B cell (primary cell): ENCODE results near the gene POU2AF1. TPM values are rescaled to one million over a fixed set of nuclear protein-coding genes. Genes with fewer than 3 reads are reported as not detected.
A peak's percentile ranks its signal among the peaks of the same experiment; 100 is the strongest.

ENCODE experiments used
- ATAC-seq: fragments of 200-7000 bp; cut with Tn5 transposase; one replicate; pipeline ENCODE4 v1.10.0; 2021; ENCODE audit warnings: low read depth, mild to moderate bottlenecking, moderate number of reproducible peaks, moderate library complexity
- CTCF ChIA-PET: fragments of 350-600 bp; sonication (Branson Sonifier 250); formaldehyde crosslinking; loops from one replicate; lab custom pipeline; 2021; ENCODE audit warnings: antibody characterized with exemption, inconsistent platforms; lab: Charles Lee
- POLR2A ChIA-PET: fragments of 350-600 bp; sonication (Branson Sonifier 250); formaldehyde crosslinking; loops from one replicate; lab custom pipeline; 2021; ENCODE audit warnings: antibody characterized with exemption; lab: Charles Lee
- DNase-seq: peaks from one replicate; pipeline ENCODE4 v3.0.0; 2013
- H2AFZ ChIP-seq: 2 replicates; pipeline ENCODE4 v1.6.1; 2012; ENCODE audit warnings: mild to moderate bottlenecking, low read depth, low read length; ENCODE audit not compliant: insufficient read depth, poor library complexity, severe bottlenecking
- H3K27ac ChIP-seq, 2 donors: 1 replicate in 1 of 2; 2 replicates in 1 of 2; pipeline ENCODE4 v1.5.1; 2012 to 2013; ENCODE audit warnings: low read length in 2 of 2, mild to moderate bottlenecking in 2 of 2, moderate library complexity in 1 of 2
- H3K27me3 ChIP-seq, 4 experiments: fragments of 200-600 bp in 1 of 4; sonication (generic) in 1 of 4; replicated peaks in 1 of 4; 1 replicate in 2 of 4; 2 replicates in 2 of 4; pipeline versions ENCODE4 v1.6.1 to v1.7.0; 2013 to 2016; ENCODE audit warnings: low read length in 3 of 4, mild to moderate bottlenecking in 2 of 4, mixed read lengths in 1 of 4, moderate library complexity in 1 of 4; ENCODE audit not compliant: insufficient read depth in 4 of 4, control insufficient read depth in 3 of 4; ENCODE audit errors: control extremely low read depth in 1 of 4
- H3K36me3 ChIP-seq, 2 experiments: replicated peaks in 1 of 2; 1 replicate in 1 of 2; 2 replicates in 1 of 2; pipeline versions ENCODE4 v1.6.1 to v1.7.1; 2013; ENCODE audit warnings: low read length in 1 of 2; ENCODE audit not compliant: insufficient read depth in 2 of 2, control insufficient read depth in 1 of 2; ENCODE audit errors: control extremely low read depth in 1 of 2, extremely low read depth in 1 of 2
- H3K4me1 ChIP-seq, 2 donors: fragments of 200-600 bp in 1 of 2; sonication (generic) in 1 of 2; 1 replicate in 1 of 2; 2 replicates in 1 of 2; pipeline versions ENCODE4 v1.5.1 to v1.6.1; 2013 to 2017; ENCODE audit warnings: low read length in 2 of 2; ENCODE audit not compliant: control insufficient read depth in 2 of 2, insufficient read depth in 2 of 2
- H3K4me2 ChIP-seq: replicated peaks from 2 replicates; pipeline ENCODE3; 2012; ENCODE audit warnings: mild to moderate bottlenecking, low read depth, low read length; ENCODE audit not compliant: poor library complexity, severe bottlenecking
- H3K4me3 ChIP-seq, 5 experiments: fragments of 200-600 bp in 1 of 5; sonication (generic) in 1 of 5; 1 replicate in 3 of 5; 2 replicates in 2 of 5; pipeline versions ENCODE4 v1.5.1 to v1.7.0; 2011 to 2016; ENCODE audit warnings: low read length in 4 of 5, mild to moderate bottlenecking in 4 of 5, low read depth in 2 of 5, control low read depth in 1 of 5, moderate library complexity in 1 of 5; ENCODE audit not compliant: insufficient read depth in 1 of 5; ENCODE audit errors: control extremely low read depth in 1 of 5, extremely low read depth in 1 of 5
- H3K79me2 ChIP-seq: fragments of 200-600 bp; sonication (generic); one replicate; pipeline ENCODE4 v1.6.0; 2016; ENCODE audit warnings: low read length; ENCODE audit not compliant: control insufficient read depth, insufficient read depth
- H3K9ac ChIP-seq: fragments of 200-600 bp; sonication (generic); 2 replicates; pipeline ENCODE4 v1.6.1; 2017; ENCODE audit warnings: mild to moderate bottlenecking, low read length, moderate library complexity
- H3K9me3 ChIP-seq, 3 donors: one replicate each; pipeline versions ENCODE4 v1.6.1 to v1.7.1; 2013; ENCODE audit warnings: low read length in 2 of 3; ENCODE audit not compliant: control insufficient read depth in 2 of 3, insufficient read depth in 1 of 3; ENCODE audit errors: control extremely low read depth in 1 of 3
- H4K20me1 ChIP-seq: 2 replicates; pipeline ENCODE4 v1.6.0; 2012; ENCODE audit warnings: mild to moderate bottlenecking, low read length; ENCODE audit not compliant: insufficient read depth, control insufficient read depth, poor library complexity, severe bottlenecking
- H3K27ac Mint-ChIP-seq: one replicate; pipeline ENCODE4 v1.8.0; 2021; ENCODE audit warnings: mixed read lengths
- H3K27me3 Mint-ChIP-seq: one replicate; pipeline ENCODE4 v1.8.0; 2021; ENCODE audit warnings: mixed read lengths
- H3K4me1 Mint-ChIP-seq: one replicate; pipeline ENCODE4 v1.8.0; 2021; ENCODE audit warnings: mixed read lengths
- H3K4me3 Mint-ChIP-seq: one replicate; pipeline ENCODE4 v1.8.0; 2021; ENCODE audit warnings: mixed read lengths
- H3K9me3 Mint-ChIP-seq: one replicate; pipeline ENCODE4 v1.8.0; 2022; ENCODE audit warnings: mixed read lengths; ENCODE audit not compliant: insufficient read depth
- EZH2 ChIP-seq: IDR thresholded peaks from 2 replicates; pipeline ENCODE4 v1.6.1; 2012; ENCODE audit warnings: borderline replicate concordance, low read depth, mild to moderate bottlenecking, moderate library complexity, low read length; ENCODE audit not compliant: insufficient read depth, poor library complexity, severe bottlenecking
- WGBS: methylation state at CpG from one replicate; pipeline ENCODE4 v1.1.5; 2013; ENCODE audit warnings: missing lambda C conversion rate; ENCODE audit not compliant: insufficient coverage; 5-methylcytosine and 5-hydroxymethylcytosine counted together
- intact Hi-C: fragments of 100-400 bp; cut with micrococcal nuclease; formaldehyde crosslinking; loops from one replicate; pipeline ENCODE4 v1.10.0; 2022
- polyA plus RNA-seq: library from polyadenylated mRNA; depleted of rRNA; stranded (reverse); fragments of >200 nt; gene quantifications from 2 replicates; pipeline ENCODE4 v1.2.3, GENCODE V29; 2012
- total RNA-seq, 2 donors: library from RNA; stranded (reverse); fragments of 120-200 nt in 1 of 2; gene quantifications; 1 replicate in 1 of 2; 2 replicates in 1 of 2; pipeline versions ENCODE4 v1.2.3 to v1.2.4, GENCODE V29; 2013 to 2022
- TF ChIP-seq, protein P1 (sequence below): fragments of 200-600 bp; IDR thresholded peaks from one replicate; pipeline ENCODE4 v1.8.0; 2022; ENCODE audit warnings: antibody characterized with exemption, mild to moderate bottlenecking

POU2AF1 gene
- total and polyA plus RNA-seq, 2 donors (not counting 1 experiment from before 2014, with no cell fraction given): 308 to 407 TPM

DNA sequence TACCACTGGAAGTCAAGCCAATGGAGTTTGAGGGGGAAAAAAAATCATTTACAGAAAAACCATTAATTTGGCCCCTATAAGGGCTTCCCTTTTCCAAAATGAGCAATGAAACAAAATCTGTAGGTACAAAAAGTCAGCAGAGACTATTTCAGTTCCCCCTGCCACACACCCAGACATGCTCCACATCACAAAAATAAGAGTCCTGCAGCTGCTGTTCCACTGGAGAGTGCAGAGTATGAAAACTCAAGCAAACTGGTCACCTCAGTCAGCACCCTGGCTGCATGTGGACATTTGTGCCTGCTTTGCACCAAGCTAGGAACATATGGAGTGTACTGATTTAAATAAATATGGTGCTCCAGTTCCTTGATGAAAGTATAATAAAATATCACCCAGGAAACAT is 15.1 kb downstream of the POU2AF1 start:
- Mint-ChIP-seq H3K27me3 (no peaks in the 10 kb centered on the region), H3K4me3 (peak overlapping the region; percentile 86), H3K4me1 (peaks cover 87% of the 10 kb centered on the region), H3K27ac (peak overlapping the region; percentile 87), H3K9me3 (no peaks in the 10 kb centered on the region)
- peak overlapping the region; percentile 32 to 88 for H3K27ac ChIP-seq
- peaks cover 2 to 82% of the 10 kb centered on the region in 2 experiments for H3K36me3 ChIP-seq
- H3K9me3 ChIP-seq: no peaks in the 10 kb centered on the region
- H3K79me2 ChIP-seq: peaks cover 100% of the 10 kb centered on the region
- H3K9ac ChIP-seq: peak overlapping the region; percentile 28
- intact Hi-C loops: loop anchor here (1.0 kb wide), 1 partner anchor 15 kb away; the partner anchor contains the start of gene POU2AF1
- peak overlapping the region; percentile 48 for H3K4me2 ChIP-seq
- H3K4me1 ChIP-seq: peaks cover 99 to 100% of the 10 kb centered on the region in 2 donors
- no peak for TF ChIP-seq EZH2
- TF ChIP-seq, protein P1, sequence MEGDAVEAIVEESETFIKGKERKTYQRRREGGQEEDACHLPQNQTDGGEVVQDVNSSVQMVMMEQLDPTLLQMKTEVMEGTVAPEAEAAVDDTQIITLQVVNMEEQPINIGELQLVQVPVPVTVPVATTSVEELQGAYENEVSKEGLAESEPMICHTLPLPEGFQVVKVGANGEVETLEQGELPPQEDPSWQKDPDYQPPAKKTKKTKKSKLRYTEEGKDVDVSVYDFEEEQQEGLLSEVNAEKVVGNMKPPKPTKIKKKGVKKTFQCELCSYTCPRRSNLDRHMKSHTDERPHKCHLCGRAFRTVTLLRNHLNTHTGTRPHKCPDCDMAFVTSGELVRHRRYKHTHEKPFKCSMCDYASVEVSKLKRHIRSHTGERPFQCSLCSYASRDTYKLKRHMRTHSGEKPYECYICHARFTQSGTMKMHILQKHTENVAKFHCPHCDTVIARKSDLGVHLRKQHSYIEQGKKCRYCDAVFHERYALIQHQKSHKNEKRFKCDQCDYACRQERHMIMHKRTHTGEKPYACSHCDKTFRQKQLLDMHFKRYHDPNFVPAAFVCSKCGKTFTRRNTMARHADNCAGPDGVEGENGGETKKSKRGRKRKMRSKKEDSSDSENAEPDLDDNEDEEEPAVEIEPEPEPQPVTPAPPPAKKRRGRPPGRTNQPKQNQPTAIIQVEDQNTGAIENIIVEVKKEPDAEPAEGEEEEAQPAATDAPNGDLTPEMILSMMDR: no peak
- peak; percentile 51 for DNase-seq
- CTCF ChIA-PET: interaction anchor here (1.0 to 32.5 kb wide), 8 partner anchors 10 to 81 kb away, joined by 3 to 922 read pairs (median 6); partner anchors contain the start of gene POU2AF1
- H3K4me3 ChIP-seq: peak overlapping the region in 3 of 5 experiments; percentile 0 to 19 (median 3)
- H3K27me3 ChIP-seq: no peaks in the 10 kb centered on the region
- no peak overlapping the region for H2AFZ ChIP-seq
- H4K20me1 ChIP-seq: peaks cover 96% of the 10 kb centered on the region
- ATAC-seq: peak; percentile 53
- POLR2A ChIA-PET: interaction anchor here (2.3 to 7.4 kb wide), 2 partner anchors 14 to 54 kb away, joined by 14 to 53 read pairs; partner anchors contain the start of gene POU2AF1

DNA sequence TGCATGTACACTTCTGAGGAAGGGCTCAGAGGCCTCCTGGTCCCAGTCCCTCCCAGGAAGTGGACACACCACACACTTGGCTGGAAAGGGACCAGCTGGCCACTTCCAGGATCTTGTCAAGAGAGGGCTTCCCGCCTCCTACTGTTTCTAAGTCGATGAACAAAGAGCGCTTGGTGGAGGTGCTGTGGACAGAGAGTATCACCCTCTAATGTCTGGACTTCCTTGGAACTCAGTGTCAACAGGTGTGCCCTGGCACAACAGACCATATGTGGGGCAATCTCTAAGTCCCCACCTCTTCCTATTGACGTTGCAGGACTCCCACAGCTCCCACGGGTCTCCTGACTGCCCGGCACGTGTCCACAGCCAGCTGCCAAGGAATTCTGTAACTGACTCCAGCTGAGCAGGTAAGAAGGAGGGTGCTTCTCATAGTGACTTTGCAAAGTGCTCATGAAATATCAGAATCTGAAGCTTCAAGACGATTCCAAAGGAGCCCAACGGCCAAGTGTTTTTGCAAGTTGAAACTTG is 16.1 kb downstream of the POU2AF1 start:
- WGBS: 88% methylated on average over 8 of the region's 9 CpGs
- Histone ChIP-seq H3K9me3 (no peaks in the 10 kb centered on the region), H2AFZ (no peak overlapping the region), H3K9ac (no peak overlapping the region), H3K4me1 (peaks cover 96 to 98% of the 10 kb centered on the region in 2 donors), H3K79me2 (peaks cover 100% of the 10 kb centered on the region), H3K4me3 (no peak overlapping the region), H3K27ac (peak overlapping the region in 1 of 2 donors; percentile 71), H3K4me2 (peak overlapping the region; percentile 48), H4K20me1 (peaks cover 95% of the 10 kb centered on the region), H3K36me3 (peaks cover 0 to 80% of the 10 kb centered on the region in 2 experiments), H3K27me3 (no peaks in the 10 kb centered on the region)
- H3K27ac Mint-ChIP-seq: peak overlapping the region; percentile 50
- H3K4me3 Mint-ChIP-seq: peak overlapping the region; percentile 46
- H3K9me3 Mint-ChIP-seq: no peaks in the 10 kb centered on the region
- H3K27me3 Mint-ChIP-seq: no peaks in the 10 kb centered on the region
- peaks cover 76% of the 10 kb centered on the region for H3K4me1 Mint-ChIP-seq
- no peak for DNase-seq
- TF ChIP-seq, protein P1: no peak
- TF ChIP-seq EZH2: no peak
- ChIA-PET CTCF (interaction anchor here (1.1 to 32.5 kb wide), 8 partner anchors 9 to 79 kb away, joined by 3 to 922 read pairs (median 6); partner anchors contain the start of gene POU2AF1), POLR2A (interaction anchor here (2.3 to 7.4 kb wide), 2 partner anchors 15 to 55 kb away, joined by 14 to 53 read pairs; partner anchors contain the start of gene POU2AF1)
- intact Hi-C loops: no loop called here
- no peak for ATAC-seq
